ENCODE results near the gene AKAP6.
A peak's percentile ranks its signal among the peaks of the same experiment; 100 is the strongest.

The AKAP6 gene

DNA sequence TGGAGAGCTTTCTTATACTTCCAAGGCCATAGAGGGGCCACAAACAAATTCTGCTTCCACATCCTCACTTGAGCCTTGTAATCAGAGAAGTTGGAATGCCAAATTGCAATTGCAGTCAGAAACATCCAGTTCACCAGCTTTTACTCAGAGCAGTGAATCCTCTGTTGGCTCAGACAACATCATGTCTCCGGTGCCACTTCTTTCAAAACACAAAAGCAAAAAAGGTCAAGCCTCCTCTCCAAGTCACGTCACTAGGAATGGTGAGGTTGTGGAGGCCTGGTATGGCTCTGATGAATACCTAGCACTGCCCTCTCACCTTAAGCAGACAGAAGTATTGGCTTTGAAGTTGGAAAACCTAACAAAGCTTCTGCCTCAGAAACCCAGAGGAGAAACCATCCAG is 217.1 kb downstream of the AKAP6 start:
- H3K4me3 ChIP-seq (ENCODE audit: low read length): no peak overlapping the region
- H3K36me3 ChIP-seq (ENCODE audit: control insufficient read depth, insufficient read depth, low read length): no peaks in the 10 kb centered on the region
- no peaks in the 10 kb centered on the region for H3K27me3 ChIP-seq (ENCODE audit: control insufficient read depth, insufficient read depth, low read length)
- DNase-seq (ENCODE audit: low read depth, low spot score): no peak
- no CpG with 5 or more reads among the region's 2 CpGs for WGBS (ENCODE audit: insufficient coverage, insufficient read length)
- H3K27ac ChIP-seq (ENCODE audit: low read length): no peak overlapping the region
- no peaks in the 10 kb centered on the region for H3K4me1 ChIP-seq (ENCODE audit: control insufficient read depth, insufficient read depth, low read length)
- H3K9me3 ChIP-seq (ENCODE audit: control insufficient read depth, insufficient read depth, low read length): no peaks in the 10 kb centered on the region

GRCh38 chr14:32552766-32553165 is 223.7 kb downstream of the AKAP6 start:
- no peaks in the 10 kb centered on the region for H3K36me3 ChIP-seq (ENCODE audit: control insufficient read depth, insufficient read depth, low read length)
- H3K9me3 ChIP-seq (ENCODE audit: control insufficient read depth, insufficient read depth, low read length): no peaks in the 10 kb centered on the region
- no peak overlapping the region for H3K27ac ChIP-seq (ENCODE audit: low read length)
- no peak overlapping the region for H3K4me3 ChIP-seq (ENCODE audit: low read length)
- DNase-seq (ENCODE audit: low read depth, low spot score): no peak
- H3K4me1 ChIP-seq (ENCODE audit: control insufficient read depth, insufficient read depth, low read length): no peaks in the 10 kb centered on the region
- no peaks in the 10 kb centered on the region for H3K27me3 ChIP-seq (ENCODE audit: control insufficient read depth, insufficient read depth, low read length)

GRCh38 chr14:32559048-32559447 is 229.9 kb downstream of the AKAP6 start:
- Histone ChIP-seq H3K27ac (ENCODE audit: low read length) (no peak overlapping the region), H3K36me3 (ENCODE audit: control insufficient read depth, insufficient read depth, low read length) (no peaks in the 10 kb centered on the region), H3K9me3 (ENCODE audit: control insufficient read depth, insufficient read depth, low read length) (no peaks in the 10 kb centered on the region), H3K4me3 (ENCODE audit: low read length) (no peak overlapping the region), H3K4me1 (ENCODE audit: control insufficient read depth, insufficient read depth, low read length) (no peaks in the 10 kb centered on the region), H3K27me3 (ENCODE audit: control insufficient read depth, insufficient read depth, low read length) (no peaks in the 10 kb centered on the region)
- no peak for DNase-seq (ENCODE audit: low read depth, low spot score)
- no CpG with 5 or more reads among the region's 1 CpG for WGBS (ENCODE audit: insufficient coverage, insufficient read length)

GRCh38 chr14:32559590-32559989 is 230.5 kb downstream of the AKAP6 start:
- H3K9me3 ChIP-seq (ENCODE audit: control insufficient read depth, insufficient read depth, low read length): no peaks in the 10 kb centered on the region
- WGBS (ENCODE audit: insufficient coverage, insufficient read length): no CpG with 5 or more reads among the region's 1 CpG
- H3K27me3 ChIP-seq (ENCODE audit: control insufficient read depth, insufficient read depth, low read length): no peaks in the 10 kb centered on the region
- no peaks in the 10 kb centered on the region for H3K36me3 ChIP-seq (ENCODE audit: control insufficient read depth, insufficient read depth, low read length)
- H3K4me3 ChIP-seq (ENCODE audit: low read length): no peak overlapping the region
- no peak overlapping the region for H3K27ac ChIP-seq (ENCODE audit: low read length)
- no peak for DNase-seq (ENCODE audit: low read depth, low spot score)
- H3K4me1 ChIP-seq (ENCODE audit: control insufficient read depth, insufficient read depth, low read length): no peaks in the 10 kb centered on the region

DNA sequence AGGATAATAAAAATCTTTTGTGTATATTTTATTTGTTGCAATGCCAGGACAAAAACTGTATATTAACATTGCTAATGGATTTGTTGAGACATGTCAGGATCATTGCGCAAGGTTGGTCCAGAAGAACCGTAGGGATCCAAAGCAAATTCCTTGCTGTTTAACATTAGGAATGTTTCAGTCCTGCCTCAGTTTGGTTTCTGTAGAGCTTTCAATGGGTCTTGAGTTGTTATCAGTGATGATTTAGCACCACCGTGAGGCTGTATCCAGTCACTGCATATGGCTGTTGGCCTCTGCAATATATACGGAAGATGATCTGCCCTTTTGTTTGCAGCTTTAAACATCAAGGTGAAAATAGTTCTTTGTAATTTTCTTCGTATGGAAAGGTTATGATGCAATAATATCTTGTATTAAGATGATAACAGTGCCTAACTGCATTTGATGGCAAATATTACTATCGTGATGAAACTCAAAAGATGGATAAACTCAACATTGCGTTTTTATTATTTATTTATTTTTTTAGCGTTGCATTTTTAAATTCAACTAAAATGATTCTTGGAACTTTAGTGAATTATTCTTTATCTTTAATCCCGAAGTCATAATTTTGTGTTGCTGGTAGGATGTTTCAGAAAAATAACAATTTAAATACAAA is 231.2 kb downstream of the AKAP6 start:
- no peak overlapping the region for H3K4me3 ChIP-seq (ENCODE audit: low read length)
- H3K4me1 ChIP-seq (ENCODE audit: control insufficient read depth, insufficient read depth, low read length): no peaks in the 10 kb centered on the region
- no peaks in the 10 kb centered on the region for H3K36me3 ChIP-seq (ENCODE audit: control insufficient read depth, insufficient read depth, low read length)
- peak; percentile 76 for DNase-seq (ENCODE audit: low read depth, low spot score)
- no peaks in the 10 kb centered on the region for H3K27me3 ChIP-seq (ENCODE audit: control insufficient read depth, insufficient read depth, low read length)
- H3K9me3 ChIP-seq (ENCODE audit: control insufficient read depth, insufficient read depth, low read length): no peaks in the 10 kb centered on the region
- no peak overlapping the region for H3K27ac ChIP-seq (ENCODE audit: low read length)
- no CpG with 5 or more reads among the region's 9 CpGs for WGBS (ENCODE audit: insufficient coverage, insufficient read length)

- DNase-seq (ENCODE audit: low read depth, low spot score): no peak
- Histone ChIP-seq H3K4me3 (ENCODE audit: low read length) (no peak overlapping the region), H3K36me3 (ENCODE audit: control insufficient read depth, insufficient read depth, low read length) (no peaks in the 10 kb centered on the region), H3K27ac (ENCODE audit: low read length) (no peak overlapping the region), H3K27me3 (ENCODE audit: control insufficient read depth, insufficient read depth, low read length) (no peaks in the 10 kb centered on the region), H3K4me1 (ENCODE audit: control insufficient read depth, insufficient read depth, low read length) (no peaks in the 10 kb centered on the region), H3K9me3 (ENCODE audit: control insufficient read depth, insufficient read depth, low read length) (no peaks in the 10 kb centered on the region)
- no CpG with 5 or more reads among the region's 1 CpG for WGBS (ENCODE audit: insufficient coverage, insufficient read length)
Measured at GRCh38 chr14:32561520-32561919, 232.4 kb downstream of the AKAP6 start.

DNA sequence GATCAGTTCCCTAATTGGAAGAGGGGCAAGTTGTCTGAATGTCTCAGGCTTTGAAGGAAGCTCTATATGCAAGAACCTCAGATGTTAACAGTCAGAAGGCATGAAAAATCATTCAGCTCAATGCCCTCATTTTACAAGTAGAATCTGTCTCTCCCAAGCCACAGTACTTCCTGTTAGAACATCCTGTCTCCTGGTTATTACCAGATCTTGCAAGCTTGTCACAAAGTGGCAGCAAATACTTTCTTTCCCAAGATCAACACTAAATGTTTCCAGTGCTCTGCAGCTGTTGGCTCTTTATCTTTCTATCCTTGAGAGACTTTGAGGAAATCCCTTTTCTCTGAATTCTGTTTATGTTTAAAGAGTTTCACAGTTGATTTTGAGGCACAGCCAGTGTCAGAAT is 235.5 kb downstream of the AKAP6 start:
- H3K27me3 ChIP-seq (ENCODE audit: control insufficient read depth, insufficient read depth, low read length): no peaks in the 10 kb centered on the region
- H3K4me1 ChIP-seq (ENCODE audit: control insufficient read depth, insufficient read depth, low read length): no peaks in the 10 kb centered on the region
- no peaks in the 10 kb centered on the region for H3K9me3 ChIP-seq (ENCODE audit: control insufficient read depth, insufficient read depth, low read length)
- no peak for DNase-seq (ENCODE audit: low read depth, low spot score)
- H3K27ac ChIP-seq (ENCODE audit: low read length): no peak overlapping the region
- H3K4me3 ChIP-seq (ENCODE audit: low read length): no peak overlapping the region
- no peaks in the 10 kb centered on the region for H3K36me3 ChIP-seq (ENCODE audit: control insufficient read depth, insufficient read depth, low read length)

DNA sequence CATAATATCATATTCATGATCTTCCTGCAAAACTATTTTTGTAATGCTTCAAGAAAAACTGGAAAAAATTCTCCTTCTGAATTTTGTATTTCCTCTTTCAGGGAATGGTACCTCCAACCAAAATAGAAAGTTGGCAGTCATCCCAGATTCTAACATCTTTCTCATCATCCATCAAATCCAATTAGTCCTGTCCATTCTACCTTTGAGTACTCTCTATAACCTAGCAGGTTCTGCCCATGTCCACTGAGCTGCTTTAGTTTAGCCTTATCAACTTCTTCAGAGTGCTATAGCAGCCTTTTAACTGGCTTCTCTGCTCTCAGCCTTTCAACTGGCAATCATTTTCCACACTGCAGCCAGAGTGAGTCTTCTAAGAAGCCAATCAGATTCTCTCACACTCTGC is 236.2 kb downstream of the AKAP6 start:
- Histone ChIP-seq H3K4me1 (ENCODE audit: control insufficient read depth, insufficient read depth, low read length) (no peaks in the 10 kb centered on the region), H3K27ac (ENCODE audit: low read length) (no peak overlapping the region), H3K36me3 (ENCODE audit: control insufficient read depth, insufficient read depth, low read length) (no peaks in the 10 kb centered on the region), H3K4me3 (ENCODE audit: low read length) (no peak overlapping the region), H3K27me3 (ENCODE audit: control insufficient read depth, insufficient read depth, low read length) (no peaks in the 10 kb centered on the region), H3K9me3 (ENCODE audit: control insufficient read depth, insufficient read depth, low read length) (no peaks in the 10 kb centered on the region)
- DNase-seq (ENCODE audit: low read depth, low spot score): no peak

GRCh38 chr14:32567543-32568384 is 238.7 kb downstream of the AKAP6 start:
- no peaks in the 10 kb centered on the region for H3K36me3 ChIP-seq (ENCODE audit: control insufficient read depth, insufficient read depth, low read length)
- no peak overlapping the region for H3K27ac ChIP-seq (ENCODE audit: low read length)
- no peak for DNase-seq (ENCODE audit: low read depth, low spot score)
- no peaks in the 10 kb centered on the region for H3K4me1 ChIP-seq (ENCODE audit: control insufficient read depth, insufficient read depth, low read length)
- no peaks in the 10 kb centered on the region for H3K27me3 ChIP-seq (ENCODE audit: control insufficient read depth, insufficient read depth, low read length)
- H3K4me3 ChIP-seq (ENCODE audit: low read length): no peak overlapping the region
- no peaks in the 10 kb centered on the region for H3K9me3 ChIP-seq (ENCODE audit: control insufficient read depth, insufficient read depth, low read length)

GRCh38 chr14:32571551-32571950 is 242.5 kb downstream of the AKAP6 start:
- no peak for DNase-seq (ENCODE audit: low read depth, low spot score)
- Histone ChIP-seq H3K27ac (ENCODE audit: low read length) (no peak overlapping the region), H3K27me3 (ENCODE audit: control insufficient read depth, insufficient read depth, low read length) (no peaks in the 10 kb centered on the region), H3K36me3 (ENCODE audit: control insufficient read depth, insufficient read depth, low read length) (no peaks in the 10 kb centered on the region), H3K9me3 (ENCODE audit: control insufficient read depth, insufficient read depth, low read length) (no peaks in the 10 kb centered on the region), H3K4me1 (ENCODE audit: control insufficient read depth, insufficient read depth, low read length) (no peaks in the 10 kb centered on the region), H3K4me3 (ENCODE audit: low read length) (no peak overlapping the region)
- WGBS (ENCODE audit: insufficient coverage, insufficient read length): no CpG with 5 or more reads among the region's 2 CpGs
